ENCODE results near the gene IGFBP5. TPM values are rescaled to one million over a fixed set of nuclear protein-coding genes. Genes with fewer than 3 reads are reported as not detected.

Gene IGFBP5
- total RNA-seq, 1 experiment from 2014 or later, result 157 TPM

GRCh38 chr2:216731465-216731864 lies 36.1 kb upstream of the IGFBP5 start:
- Histone ChIP-seq H3K4me2 (ENCODE audit: low read length) (no peak overlapping the region), H3K27ac (ENCODE audit: low read length) (no peak overlapping the region), H4K20me1 (ENCODE audit: low read length) (no peaks in the 10 kb centered on the region), H3K36me3 (ENCODE audit: low read depth, low read length) (no peaks in the 10 kb centered on the region), H2AFZ (ENCODE audit: low read length) (no peak overlapping the region), H3F3A (ENCODE audit: low read length, unreplicated experiment) (no peaks in the 10 kb centered on the region), H3K4me3 (ENCODE audit: low read length) (no peak overlapping the region), H3K27me3 (ENCODE audit: low read length) (peaks cover 36% of the 10 kb centered on the region), H3K79me2 (ENCODE audit: low read length) (no peaks in the 10 kb centered on the region), H3K9me2 (replicated peaks; ENCODE audit: low read length) (peaks cover 5% of the 10 kb centered on the region; the same call in 1 of the 2 replicates), H3K4me1 (ENCODE audit: insufficient read depth, low read length) (0 out of 2 replicates have a peak, but pooled peaks cover 6% of the 10 kb centered on the region), H3K9me3 (ENCODE audit: low read length) (no peaks in the 10 kb centered on the region), H3K9ac (ENCODE audit: low read length) (no peak overlapping the region)
- ATAC-seq (no peak), DNase-seq (no peak)
- ChIA-PET CTCF (no interaction called here), POLR2A (ENCODE audit: unreplicated experiment) (no interaction called here)
- TF ChIP-seq EZH2phosphoT487 (IDR thresholded peaks at IDR 0.05; ENCODE audit: borderline replicate concordance, low read length) (no peak), CTCF (conservative IDR thresholded peaks at IDR 0.05; ENCODE audit: low read depth, low read length) (no peak), EZH2 (IDR thresholded peaks at IDR 0.05; ENCODE audit: low read length, unreplicated experiment) (no peak)
- no TSS peak for BruUV-seq (replicated peaks)
- intact Hi-C loops (cut with micrococcal nuclease), result no loop called here

- intact Hi-C loops (cut with micrococcal nuclease), result no loop called here
- CTCF ChIA-PET, result no interaction called here
- Histone ChIP-seq H2AFZ (ENCODE audit: low read length) (no peak overlapping the region), H3K36me3 (ENCODE audit: low read depth, low read length) (no peaks in the 10 kb centered on the region), H3K27ac (ENCODE audit: low read length) (no peak overlapping the region), H3K79me2 (ENCODE audit: low read length) (no peaks in the 10 kb centered on the region), H3F3A (ENCODE audit: low read length, unreplicated experiment) (no peaks in the 10 kb centered on the region), H3K4me3 (ENCODE audit: low read length) (no peak overlapping the region), H4K20me1 (ENCODE audit: low read length) (no peaks in the 10 kb centered on the region), H3K4me2 (ENCODE audit: low read length) (no peak overlapping the region), H3K9me2 (replicated peaks; ENCODE audit: low read length) (peaks cover 5% of the 10 kb centered on the region; the same call in 1 of the 2 replicates), H3K4me1 (ENCODE audit: insufficient read depth, low read length) (0 out of 2 replicates have a peak, but pooled peaks cover 6% of the 10 kb centered on the region), H3K9me3 (ENCODE audit: low read length) (no peaks in the 10 kb centered on the region), H3K9ac (ENCODE audit: low read length) (no peak overlapping the region), H3K27me3 (ENCODE audit: low read length) (peaks cover 32% of the 10 kb centered on the region)
- POLR2A ChIA-PET (ENCODE audit: unreplicated experiment), result no interaction called here
- DNase-seq, result no peak
- BruUV-seq (replicated peaks), result no TSS peak
- TF ChIP-seq EZH2 (IDR thresholded peaks at IDR 0.05; ENCODE audit: low read length, unreplicated experiment), result no peak
- no peak for TF ChIP-seq EZH2phosphoT487 (IDR thresholded peaks at IDR 0.05; ENCODE audit: borderline replicate concordance, low read length)
- TF ChIP-seq CTCF (conservative IDR thresholded peaks at IDR 0.05; ENCODE audit: low read depth, low read length), result no peak
- ATAC-seq, result no peak
Measured at GRCh38 chr2:216730871-216731270, 35.5 kb upstream of the IGFBP5 start.

GRCh38 chr2:216727346-216728122 lies 32.2 kb upstream of the IGFBP5 start:
- Histone ChIP-seq H4K20me1 (ENCODE audit: low read length) (no peaks in the 10 kb centered on the region), H3K27ac (ENCODE audit: low read length) (no peak overlapping the region), H3F3A (ENCODE audit: low read length, unreplicated experiment) (no peaks in the 10 kb centered on the region), H3K27me3 (ENCODE audit: low read length) (peaks cover 16% of the 10 kb centered on the region), H3K4me1 (ENCODE audit: insufficient read depth, low read length) (0 out of 2 replicates have a peak, but pooled peaks cover 6% of the 10 kb centered on the region), H3K36me3 (ENCODE audit: low read depth, low read length) (no peaks in the 10 kb centered on the region), H3K9me2 (replicated peaks; ENCODE audit: low read length) (peaks cover 5% of the 10 kb centered on the region; the same call in 1 of the 2 replicates), H3K9me3 (ENCODE audit: low read length) (no peaks in the 10 kb centered on the region), H2AFZ (ENCODE audit: low read length) (no peak overlapping the region), H3K4me3 (ENCODE audit: low read length) (no peak overlapping the region), H3K79me2 (ENCODE audit: low read length) (no peaks in the 10 kb centered on the region), H3K9ac (ENCODE audit: low read length) (no peak overlapping the region), H3K4me2 (ENCODE audit: low read length) (no peak overlapping the region)
- CTCF ChIA-PET, result no interaction called here
- TF ChIP-seq CTCF (conservative IDR thresholded peaks at IDR 0.05; ENCODE audit: low read depth, low read length), result 0 out of 2 replicates have a peak, but pooled peaks have one; percentile 8
- no peak for TF ChIP-seq EZH2 (IDR thresholded peaks at IDR 0.05; ENCODE audit: low read length, unreplicated experiment)
- no peak for TF ChIP-seq EZH2phosphoT487 (IDR thresholded peaks at IDR 0.05; ENCODE audit: borderline replicate concordance, low read length)
- no peak for DNase-seq
- POLR2A ChIA-PET (ENCODE audit: unreplicated experiment), result no interaction called here
- ATAC-seq, result no peak
- no TSS peak for BruUV-seq (replicated peaks)
- intact Hi-C loops (cut with micrococcal nuclease), result no loop called here

Data from PC-3 (cell line).